ENCODE measurements around the gene RNF181. TPM values are rescaled to one million over a fixed set of nuclear protein-coding genes. Genes with fewer than 3 reads are reported as not detected.

Gene RNF181, protein sequence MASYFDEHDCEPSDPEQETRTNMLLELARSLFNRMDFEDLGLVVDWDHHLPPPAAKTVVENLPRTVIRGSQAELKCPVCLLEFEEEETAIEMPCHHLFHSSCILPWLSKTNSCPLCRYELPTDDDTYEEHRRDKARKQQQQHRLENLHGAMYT
- total RNA-seq = 119 and 222 TPM in 2 replicates

DNA sequence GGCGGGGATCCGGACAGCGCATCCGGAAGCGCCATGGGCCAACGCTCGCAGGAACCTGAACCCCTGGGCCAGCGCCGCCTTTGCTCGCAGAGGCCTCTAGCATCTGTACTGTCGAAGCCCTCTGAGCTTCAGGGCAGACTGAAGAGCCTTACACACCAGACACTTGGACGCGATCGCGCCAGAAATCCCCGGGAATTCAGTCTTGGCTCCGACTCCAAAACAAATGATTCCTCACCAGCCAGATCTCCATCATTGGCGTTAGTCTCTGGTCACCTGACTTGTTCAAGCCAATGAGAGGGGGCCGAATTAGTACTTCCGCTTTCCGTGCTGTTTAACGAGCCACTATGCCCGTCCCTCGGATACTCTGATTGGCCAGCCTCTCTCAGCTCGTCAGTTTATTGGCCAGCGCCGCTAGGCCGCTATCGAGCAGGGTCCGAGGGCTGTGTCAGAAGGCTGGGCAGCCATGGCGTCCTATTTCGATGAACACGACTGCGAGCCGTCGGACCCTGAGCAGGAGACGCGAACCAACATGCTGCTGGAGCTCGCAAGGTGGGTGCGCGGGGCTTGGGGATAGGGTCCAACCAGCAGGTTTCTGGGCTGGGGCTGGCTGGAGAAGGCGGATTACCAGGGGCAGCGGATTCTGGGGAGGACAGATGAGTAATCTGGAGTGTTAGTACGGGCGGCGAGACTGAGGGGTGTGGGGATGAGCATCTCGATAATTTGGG lies at the start of gene RNF181:
Gene RNF181 (plus strand): TSS at position 445 of the 725 bp plus-strand sequence. CDS start 19 bp downstream, at position 464.

DNA sequence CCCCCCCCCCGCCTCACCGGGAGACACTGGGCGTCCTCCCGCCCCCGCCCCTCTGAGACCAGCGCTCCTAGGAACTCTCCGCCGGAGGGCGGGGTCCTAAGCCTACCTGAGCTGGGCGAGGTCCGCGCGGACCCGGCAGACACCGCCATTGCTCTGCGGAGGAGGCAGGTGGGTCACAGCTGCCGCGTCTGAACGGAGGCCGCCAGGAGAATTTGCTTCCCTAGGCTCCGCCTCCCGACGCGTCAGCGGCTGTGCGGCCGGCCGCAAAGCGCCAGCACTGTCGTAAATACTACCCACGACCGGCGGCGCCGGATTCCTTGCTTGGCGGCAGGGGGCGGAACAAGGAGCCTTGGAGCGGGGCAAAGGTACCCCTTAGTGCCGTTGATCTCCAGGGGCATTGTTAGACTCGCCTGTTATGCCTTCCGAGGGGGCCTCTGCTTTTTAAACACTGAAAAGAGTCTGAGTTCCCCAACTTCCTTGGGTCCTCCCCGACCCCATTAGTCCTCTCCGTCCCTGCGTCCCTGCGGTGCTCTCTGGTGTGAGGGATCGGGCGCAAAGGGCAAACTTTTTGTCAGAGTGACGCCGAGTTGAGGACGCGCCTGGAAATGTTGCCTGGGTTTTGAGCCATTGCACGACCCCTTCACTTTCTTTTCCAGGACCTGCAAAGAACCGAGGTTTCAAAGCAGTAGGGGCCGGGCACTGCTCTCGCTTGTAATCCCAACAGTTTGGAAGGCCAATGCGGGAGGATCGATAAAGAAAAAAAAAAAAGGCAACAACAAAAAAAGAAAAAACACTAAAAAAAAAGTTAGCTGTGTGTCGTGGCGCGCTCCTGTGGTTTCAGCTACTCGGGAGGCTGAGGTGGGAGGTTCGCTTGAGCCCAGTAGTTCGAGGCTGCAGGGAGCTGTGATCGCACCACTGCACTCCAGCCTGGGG lies 34.0 kb upstream of the RNF181 start, which contains the start of gene GGCX:
Gene GGCX (minus strand): TSS at position 214 of the 933 bp plus-strand sequence. CDS start 65 bp downstream, at position 149.

DNA sequence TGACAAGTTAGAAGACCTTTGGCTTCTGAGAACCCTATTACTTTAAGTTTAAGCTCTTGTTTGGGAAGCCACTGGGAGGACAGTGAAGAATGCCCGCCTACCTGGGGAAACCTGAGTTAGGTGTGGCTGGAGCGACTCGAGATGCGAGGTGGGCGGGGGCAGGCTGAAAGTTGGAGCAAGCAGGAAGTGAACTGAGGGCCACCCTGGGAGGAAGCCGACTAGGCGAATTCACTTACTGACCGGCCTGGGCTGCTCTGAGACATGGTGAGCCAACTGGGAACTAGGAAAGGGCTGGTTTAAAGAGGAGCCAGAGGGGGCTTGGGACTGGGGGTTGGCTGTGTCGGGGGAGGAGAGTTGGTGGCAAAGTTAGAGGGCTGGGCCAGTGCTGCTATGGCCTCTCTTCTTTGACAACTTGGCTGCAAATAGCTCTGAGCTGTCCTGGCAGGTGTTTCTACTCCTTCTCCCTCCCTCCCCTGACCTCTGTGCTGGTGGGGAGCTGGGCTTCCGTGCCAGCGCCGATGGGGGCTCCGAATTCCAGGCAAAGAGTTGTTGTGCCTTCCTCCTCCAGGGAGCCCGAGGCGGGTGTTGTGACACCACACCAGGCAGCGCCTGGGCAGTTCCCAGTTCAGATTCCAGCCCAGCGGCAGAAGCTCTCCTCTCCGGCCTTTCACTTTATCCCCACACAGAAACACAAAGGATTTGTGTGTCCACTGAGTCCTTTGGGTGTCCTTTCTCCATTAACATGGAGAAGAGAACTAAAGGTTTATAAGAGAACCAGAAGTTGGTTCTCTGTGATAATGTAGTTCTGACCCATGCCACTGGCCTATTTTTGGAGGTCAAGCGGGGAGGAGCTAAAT lies 17.9 kb upstream of the RNF181 start, which contains the start of gene VAMP8:
Gene VAMP8 (plus strand): TSS at position 201 of the 857 bp plus-strand sequence. CDS start 61 bp downstream, at position 262.

DNA sequence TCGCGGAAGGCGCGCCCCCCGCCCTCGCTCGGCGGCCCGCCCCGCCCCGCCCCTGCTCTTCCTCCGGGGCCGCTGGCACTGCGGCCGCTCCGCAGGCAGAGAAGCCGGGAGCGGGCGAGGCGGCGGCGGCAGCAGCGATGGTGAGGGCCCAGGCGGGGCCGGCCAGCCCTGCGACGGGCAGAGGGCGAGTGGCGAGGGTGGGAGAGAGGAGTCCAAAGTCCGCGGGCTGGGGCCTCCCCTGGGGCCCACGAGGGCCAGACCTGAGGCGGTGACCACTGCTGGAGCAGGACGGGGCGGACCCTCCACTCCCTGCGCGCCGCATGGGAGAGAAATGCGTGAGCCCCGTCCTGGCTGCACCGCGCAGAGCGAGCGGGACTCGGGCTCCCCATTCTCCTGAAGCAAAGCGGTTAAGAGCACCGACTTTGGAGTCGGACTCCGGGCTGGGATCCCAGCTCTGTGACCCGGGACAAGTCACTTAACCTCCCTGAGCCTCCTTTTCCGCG lies 11.1 kb upstream of the RNF181 start, which contains the start of gene VAMP5:
Gene VAMP5 (plus strand): TSS at position 78 of the 503 bp plus-strand sequence. CDS start 60 bp downstream, at position 138.

DNA sequence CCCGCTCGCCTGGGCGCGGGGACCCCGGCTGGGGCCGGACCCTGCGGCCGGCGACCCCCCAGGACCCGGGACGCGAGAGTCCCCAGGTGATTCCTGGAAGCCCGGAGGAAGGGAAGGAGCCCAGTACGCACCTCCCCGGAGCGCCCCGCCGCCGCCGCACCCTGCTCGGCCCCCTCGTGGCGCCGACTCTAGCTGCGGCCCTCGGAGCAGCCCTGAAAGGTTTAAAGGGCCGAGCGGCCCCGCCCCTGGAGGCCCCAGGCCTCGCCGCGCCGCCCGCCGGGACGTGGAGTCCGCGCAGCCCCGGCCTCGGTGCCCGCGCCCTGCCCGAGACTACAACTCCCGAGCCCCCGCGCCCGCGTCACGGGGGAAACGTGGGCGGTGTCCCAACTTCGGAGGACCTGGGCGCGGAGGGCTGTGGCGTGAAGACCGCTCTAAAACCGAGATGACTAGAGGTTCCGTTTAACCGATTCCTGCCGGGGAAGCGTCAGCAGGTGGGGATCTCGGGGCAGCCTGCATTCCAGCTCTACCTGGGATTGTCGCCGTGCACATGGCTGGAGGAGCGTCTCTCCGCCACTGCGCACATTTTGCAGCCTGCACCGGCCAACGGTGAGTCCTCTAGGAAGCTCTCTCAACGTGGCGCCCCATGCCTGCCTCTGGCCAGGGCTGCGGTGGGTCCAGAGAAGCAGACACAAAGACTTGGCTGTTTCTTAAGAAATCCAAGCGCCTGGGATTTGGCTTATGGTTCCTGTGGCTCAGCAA lies 7.1 kb downstream of the RNF181 start, which contains the start of gene TMEM150A:
Gene TMEM150A (minus strand): TSS at position 223 of the 759 bp plus-strand sequence. CDS start 750 bp downstream, outside the sequence.

DNA sequence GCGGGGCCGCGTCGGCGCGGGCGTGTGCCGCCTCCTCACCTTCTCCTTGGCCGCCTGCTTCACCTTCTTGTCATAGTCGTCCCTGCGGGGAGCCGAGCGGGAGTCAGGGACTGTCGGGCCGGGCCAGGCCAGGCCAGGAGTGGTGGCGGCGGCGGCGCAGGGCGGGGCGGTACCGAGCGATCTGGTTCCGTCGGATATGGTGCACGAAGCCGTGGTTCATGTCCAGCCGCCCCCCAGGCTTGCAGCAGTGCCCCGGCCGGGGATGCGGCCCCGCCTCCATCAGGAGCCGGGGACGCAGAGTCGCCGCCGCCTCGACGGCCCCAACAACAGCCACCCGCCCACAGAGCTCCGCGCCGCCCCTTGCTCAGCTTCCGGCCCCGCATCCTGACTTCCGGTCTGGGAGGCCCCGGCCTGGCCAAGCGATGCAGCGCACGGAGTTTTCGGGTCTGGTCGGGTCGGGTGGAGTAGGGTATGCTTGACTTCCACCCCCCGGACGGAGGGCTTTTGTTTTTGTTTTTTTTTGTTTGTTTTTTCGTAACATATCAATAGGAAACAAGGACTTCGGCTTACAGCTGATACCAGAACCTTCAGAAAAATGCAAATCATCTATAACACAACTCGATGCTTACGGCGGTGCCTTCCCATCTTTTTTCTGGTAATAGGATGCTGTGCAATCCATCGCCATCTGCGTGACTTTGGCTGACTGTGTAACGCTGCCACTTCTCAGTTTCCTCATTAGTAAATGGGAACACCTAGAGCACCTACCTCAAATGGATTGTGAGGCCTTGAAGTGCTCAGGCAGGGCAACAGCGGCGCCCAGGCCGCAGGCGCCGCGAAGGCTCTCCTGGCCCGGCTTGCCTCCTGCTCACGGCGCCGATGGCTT lies 16.4 kb downstream of the RNF181 start, which contains the start of gene C2orf68:
Gene C2orf68 (minus strand): TSS at position 362 of the 883 bp plus-strand sequence. CDS start 82 bp downstream, at position 280.

Other genes with a start within 250 kb of the RNF181 start
- 85.4 and 99.7 TPM in 2 replicates for gene RETSAT, start 241.2 kb upstream of the RNF181 start, total RNA-seq
- 18.5 and 25.6 TPM in 2 replicates for gene ELMOD3, start 241.0 kb upstream of the RNF181 start, total RNA-seq
- 306 and 511 TPM in 2 replicates for gene CAPG, start 185.4 kb upstream of the RNF181 start, total RNA-seq
- gene SH2D6, start 177.0 kb upstream of the RNF181 start, total RNA-seq = under 0.01 and 0.28 TPM in 2 replicates
- gene MAT2A, start 56.6 kb upstream of the RNF181 start, total RNA-seq = 124 and 286 TPM in 2 replicates
- gene GGCX, start 34.3 kb upstream of the RNF181 start, total RNA-seq = 38.1 and 40.0 TPM in 2 replicates
- 38.3 and 42.2 TPM in 2 replicates for gene VAMP8, start 18.2 kb upstream of the RNF181 start, total RNA-seq
- gene VAMP5, start 11.3 kb upstream of the RNF181 start, total RNA-seq = 2.7 and 3.3 TPM in 2 replicates
- gene TMEM150A, start 7.0 kb downstream of the RNF181 start, total RNA-seq = 5.8 and 15.1 TPM in 2 replicates
- gene C2orf68, start 16.3 kb downstream of the RNF181 start, total RNA-seq = 11.9 and 19.1 TPM in 2 replicates
- 34.9 and 49.3 TPM in 2 replicates for gene USP39, start 20.4 kb downstream of the RNF181 start, total RNA-seq
- not detected in 2 replicates for gene SFTPB, start 72.5 kb downstream of the RNF181 start, total RNA-seq
- under 0.01 TPM in 1 of 2 replicates, not detected in the other for gene GNLY, start 98.6 kb downstream of the RNF181 start, total RNA-seq
- gene ATOH8, start 158.2 kb downstream of the RNF181 start, total RNA-seq = 0.07 TPM in 1 of 2 replicates, not detected in the other